Measurements from ENCODE around the gene TOP1.

- TF ChIP-seq EZH2 (IDR thresholded peaks at IDR 0.05) (no peak), CTCF (IDR thresholded peaks at IDR 0.05) (no peak), EZH2phosphoT487 (IDR thresholded peaks at IDR 0.05) (no peak)
These were observed 126.0 kb downstream of the TOP1 start for GRCh38 chr20:41154436-41155176.

Measured in neural progenitor cell (in vitro differentiated cells).